Measurements from ENCODE around the gene UBE2S.

The UBE2S gene

DNA sequence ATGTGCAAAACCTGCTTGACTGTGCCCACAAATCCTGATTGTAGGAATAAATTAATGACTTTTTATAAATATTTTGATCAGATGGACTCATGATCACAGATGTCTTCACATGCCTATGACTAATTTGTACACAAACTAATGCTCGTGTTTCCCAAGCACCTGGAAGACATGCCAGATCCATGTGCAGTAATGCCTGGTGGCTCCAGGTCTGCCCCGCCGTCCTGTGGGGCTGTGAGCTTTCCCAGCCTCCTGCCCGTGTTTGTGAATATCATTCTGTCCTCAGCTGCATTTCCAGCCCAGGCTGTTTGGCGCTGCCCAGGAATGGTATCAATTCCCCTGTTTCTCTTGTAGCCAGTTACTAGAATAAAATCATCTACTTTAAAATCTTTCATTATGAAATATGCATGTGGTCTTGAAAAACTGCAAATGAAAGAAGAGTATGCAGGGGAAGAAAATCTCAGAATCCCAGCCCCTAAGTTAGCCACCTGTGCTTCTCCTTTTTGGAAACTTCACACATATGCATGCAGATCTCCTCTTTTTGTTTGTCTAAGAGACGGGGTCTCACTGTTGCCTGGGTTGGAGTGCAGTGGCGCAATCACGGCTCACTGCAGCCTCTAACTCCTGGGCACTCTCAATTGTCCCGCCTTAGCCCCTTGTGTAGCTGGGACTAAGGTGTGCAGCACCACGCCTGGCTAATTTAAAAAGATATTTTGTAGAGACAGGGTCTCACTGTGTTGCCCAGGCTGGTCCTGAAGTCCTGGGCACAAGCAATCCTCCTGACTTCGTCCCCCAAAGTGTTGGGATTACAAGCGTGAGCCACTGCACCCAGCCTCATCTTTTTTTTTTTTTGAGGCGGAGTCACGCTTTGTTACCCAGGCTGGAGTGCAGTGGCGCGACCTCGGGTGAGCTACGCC, 15.6 kb downstream of the UBE2S start:
- Histone ChIP-seq H3K9ac (ENCODE audit: low read depth in 1 of 2, low read length in 2 of 2) (no peak overlapping the region), H3K4me1 (ENCODE audit: control insufficient read depth in 1 of 2, insufficient read depth in 2 of 2, low read length in 2 of 2) (peaks cover 25 to 26% of the 10 kb centered on the region in 2 donors), H3K27me3 (ENCODE audit: control insufficient read depth in 1 of 2, insufficient read depth in 2 of 2, low read length in 2 of 2) (no peaks in the 10 kb centered on the region), H3K4me3 (ENCODE audit: low read depth in 1 of 2, low read length in 2 of 2) (no peak overlapping the region), H3K27ac (ENCODE audit: low read depth, low read length) (no peak overlapping the region), H3K9me3 (ENCODE audit: control insufficient read depth in 1 of 2, low read length in 2 of 2) (no peaks in the 10 kb centered on the region), H3K36me3 (ENCODE audit: control insufficient read depth in 1 of 2, insufficient read depth in 2 of 2, low read length in 2 of 2) (peaks cover 39 to 45% of the 10 kb centered on the region in 2 donors)

DNA sequence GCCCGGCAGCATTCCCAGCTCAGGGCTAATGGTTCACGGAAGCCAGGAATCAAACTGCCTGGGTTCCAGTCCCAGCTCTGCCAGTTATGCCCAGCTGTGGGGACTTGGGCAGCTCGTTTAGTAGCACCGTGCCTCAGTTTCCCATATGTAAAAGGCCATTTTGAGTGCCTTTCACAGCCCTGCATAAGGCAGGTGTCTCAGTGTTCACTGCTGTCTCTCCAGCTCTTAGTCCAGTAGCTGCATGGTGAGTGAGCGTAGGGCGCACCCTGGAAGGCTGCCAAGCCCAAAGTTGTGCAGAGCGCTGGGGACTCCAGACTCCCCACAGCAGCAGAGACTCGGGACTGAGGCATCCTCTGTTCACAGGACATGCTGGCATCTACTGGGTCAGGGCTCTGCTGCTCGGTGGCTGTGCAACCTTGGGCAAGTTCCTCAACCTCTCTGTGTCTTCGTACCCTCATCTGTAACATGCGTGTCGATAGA, 16.4 kb downstream of the UBE2S start:
- Histone ChIP-seq H3K4me3 (ENCODE audit: low read depth in 1 of 2, low read length in 2 of 2) (no peak overlapping the region), H3K4me1 (ENCODE audit: control insufficient read depth in 1 of 2, insufficient read depth in 2 of 2, low read length in 2 of 2) (peaks cover 29 to 30% of the 10 kb centered on the region in 2 donors), H3K9me3 (ENCODE audit: control insufficient read depth in 1 of 2, low read length in 2 of 2) (no peaks in the 10 kb centered on the region), H3K9ac (ENCODE audit: low read depth in 1 of 2, low read length in 2 of 2) (no peak overlapping the region), H3K27ac (ENCODE audit: low read depth, low read length) (no peak overlapping the region), H3K36me3 (ENCODE audit: control insufficient read depth in 1 of 2, insufficient read depth in 2 of 2, low read length in 2 of 2) (peaks cover 40 to 46% of the 10 kb centered on the region in 2 donors), H3K27me3 (ENCODE audit: control insufficient read depth in 1 of 2, insufficient read depth in 2 of 2, low read length in 2 of 2) (no peaks in the 10 kb centered on the region)

DNA sequence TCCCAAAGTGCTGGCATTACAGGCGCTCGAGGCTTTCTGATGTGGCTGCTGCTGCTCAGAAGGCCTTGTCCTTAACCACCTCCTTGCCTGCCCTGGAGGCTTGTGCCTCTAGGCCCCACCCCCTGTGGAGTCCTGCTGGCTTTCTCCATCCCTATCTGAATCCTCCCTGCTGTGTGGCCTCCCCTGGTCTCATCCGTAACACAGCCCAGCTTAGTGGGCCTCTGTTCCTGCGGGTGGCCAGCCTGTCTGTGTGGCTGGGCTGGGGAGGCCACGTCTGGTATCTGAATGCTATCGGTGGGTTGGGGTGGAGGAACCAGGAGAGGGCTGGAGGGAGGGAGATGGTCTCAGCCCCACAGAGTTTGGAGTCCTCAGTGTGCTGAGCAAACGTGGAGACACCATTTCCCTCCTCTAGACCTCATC, 17.1 kb downstream of the UBE2S start:
- Histone ChIP-seq H3K36me3 (ENCODE audit: control insufficient read depth in 1 of 2, insufficient read depth in 2 of 2, low read length in 2 of 2) (peaks cover 40 to 46% of the 10 kb centered on the region in 2 donors), H3K4me1 (ENCODE audit: control insufficient read depth in 1 of 2, insufficient read depth in 2 of 2, low read length in 2 of 2) (peaks cover 29 to 30% of the 10 kb centered on the region in 2 donors), H3K4me3 (ENCODE audit: low read depth in 1 of 2, low read length in 2 of 2) (no peak overlapping the region), H3K9me3 (ENCODE audit: control insufficient read depth in 1 of 2, low read length in 2 of 2) (no peaks in the 10 kb centered on the region), H3K27ac (ENCODE audit: low read depth, low read length) (no peak overlapping the region), H3K27me3 (ENCODE audit: control insufficient read depth in 1 of 2, insufficient read depth in 2 of 2, low read length in 2 of 2) (no peaks in the 10 kb centered on the region), H3K9ac (ENCODE audit: low read depth in 1 of 2, low read length in 2 of 2) (no peak overlapping the region)

- Histone ChIP-seq H3K27ac (ENCODE audit: low read depth, low read length) (no peak overlapping the region), H3K9me3 (ENCODE audit: control insufficient read depth in 1 of 2, low read length in 2 of 2) (no peaks in the 10 kb centered on the region), H3K36me3 (ENCODE audit: control insufficient read depth in 1 of 2, insufficient read depth in 2 of 2, low read length in 2 of 2) (peaks cover 40 to 46% of the 10 kb centered on the region in 2 donors), H3K4me1 (ENCODE audit: control insufficient read depth in 1 of 2, insufficient read depth in 2 of 2, low read length in 2 of 2) (peaks cover 30 to 34% of the 10 kb centered on the region in 2 donors), H3K27me3 (ENCODE audit: control insufficient read depth in 1 of 2, insufficient read depth in 2 of 2, low read length in 2 of 2) (no peaks in the 10 kb centered on the region), H3K4me3 (ENCODE audit: low read depth in 1 of 2, low read length in 2 of 2) (no peak overlapping the region), H3K9ac (ENCODE audit: low read depth in 1 of 2, low read length in 2 of 2) (no peak overlapping the region)
Observed at GRCh38 chr19:55389386-55390317, 17.9 kb downstream of the UBE2S start.

DNA sequence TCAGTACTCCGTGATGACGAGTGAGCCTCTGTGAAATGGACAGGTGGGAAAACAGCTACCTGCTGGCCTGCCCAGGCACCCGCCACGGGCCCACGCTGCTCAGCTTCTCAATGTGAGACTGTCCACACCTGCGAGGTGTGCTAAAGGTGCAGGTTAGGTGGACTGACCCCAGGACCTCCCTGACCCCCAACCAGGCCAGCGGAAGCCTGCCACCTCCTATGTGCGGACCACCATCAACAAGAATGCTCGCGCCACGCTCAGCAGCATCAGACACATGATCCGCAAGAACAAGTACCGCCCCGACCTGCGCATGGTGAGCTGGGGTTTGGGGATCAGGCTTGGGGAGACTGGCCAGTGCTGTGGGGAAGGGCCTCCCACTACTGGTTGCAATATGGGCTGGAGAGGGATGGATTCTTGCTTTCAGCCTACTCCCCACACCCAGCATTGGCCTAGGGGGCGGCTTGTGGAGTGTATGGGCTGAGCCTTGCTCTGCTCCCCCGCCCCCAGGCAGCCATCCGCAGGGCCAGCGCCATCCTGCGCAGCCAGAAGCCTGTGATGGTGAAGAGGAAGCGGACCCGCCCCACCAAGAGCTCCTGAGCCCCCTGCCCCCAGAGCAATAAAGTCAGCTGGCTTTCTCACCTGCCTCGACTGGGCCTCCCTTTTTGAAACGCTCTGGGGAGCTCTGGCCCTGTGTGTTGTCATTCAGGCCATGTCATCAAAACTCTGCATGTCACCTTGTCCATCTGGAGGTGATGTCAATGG, 19.7 kb downstream of the UBE2S start:
- Histone ChIP-seq H3K9ac (ENCODE audit: low read depth in 1 of 2, low read length in 2 of 2) (peak overlapping the region; percentile 88 to 94), H3K27me3 (ENCODE audit: control insufficient read depth in 1 of 2, insufficient read depth in 2 of 2, low read length in 2 of 2) (no peaks in the 10 kb centered on the region), H3K4me1 (ENCODE audit: control insufficient read depth in 1 of 2, insufficient read depth in 2 of 2, low read length in 2 of 2) (peaks cover 36 to 43% of the 10 kb centered on the region in 2 donors), H3K9me3 (ENCODE audit: control insufficient read depth in 1 of 2, low read length in 2 of 2) (no peaks in the 10 kb centered on the region), H3K4me3 (ENCODE audit: low read depth in 1 of 2, low read length in 2 of 2) (peak overlapping the region; percentile 84 to 99), H3K27ac (ENCODE audit: low read depth, low read length) (no peak overlapping the region), H3K36me3 (ENCODE audit: control insufficient read depth in 1 of 2, insufficient read depth in 2 of 2, low read length in 2 of 2) (peaks cover 40 to 46% of the 10 kb centered on the region in 2 donors)

DNA sequence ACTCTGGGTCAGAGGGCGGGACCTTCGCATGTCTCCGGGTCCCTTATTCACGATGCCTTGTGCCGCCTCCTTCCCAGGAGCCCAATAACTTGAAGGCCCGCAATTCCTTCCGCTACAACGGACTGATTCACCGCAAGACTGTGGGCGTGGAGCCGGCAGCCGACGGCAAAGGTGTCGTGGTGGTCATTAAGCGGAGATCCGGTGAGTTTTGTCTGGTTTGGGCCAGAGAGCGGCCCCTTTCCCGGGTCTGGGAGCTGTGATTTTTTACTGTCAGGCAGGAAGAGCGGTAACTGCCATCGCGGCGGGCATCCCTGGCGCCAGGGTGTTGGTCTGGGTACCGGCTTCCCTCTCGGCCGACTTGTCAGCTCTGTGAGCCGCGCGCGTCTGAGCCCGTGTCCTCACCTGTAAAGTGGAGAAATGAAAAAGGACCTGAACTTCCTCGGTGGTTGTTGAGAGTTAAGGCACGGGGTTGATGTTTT, 21.1 kb downstream of the UBE2S start:
- peaks cover 39 to 43% of the 10 kb centered on the region in 2 donors for H3K4me1 ChIP-seq (ENCODE audit: control insufficient read depth in 1 of 2, insufficient read depth in 2 of 2, low read length in 2 of 2)
- peak overlapping the region; percentile 88 to 94 for H3K9ac ChIP-seq (ENCODE audit: low read depth in 1 of 2, low read length in 2 of 2)
- H3K36me3 ChIP-seq (ENCODE audit: control insufficient read depth in 1 of 2, insufficient read depth in 2 of 2, low read length in 2 of 2), result peaks cover 38 to 46% of the 10 kb centered on the region in 2 donors
- H3K27ac ChIP-seq (ENCODE audit: low read depth, low read length), result peak overlapping the region; percentile 94
- peak overlapping the region; percentile 84 to 99 for H3K4me3 ChIP-seq (ENCODE audit: low read depth in 1 of 2, low read length in 2 of 2)
- no peaks in the 10 kb centered on the region for H3K27me3 ChIP-seq (ENCODE audit: control insufficient read depth in 1 of 2, insufficient read depth in 2 of 2, low read length in 2 of 2)
- no peaks in the 10 kb centered on the region for H3K9me3 ChIP-seq (ENCODE audit: control insufficient read depth in 1 of 2, low read length in 2 of 2)

GRCh38 chr19:55385724-55386492, 21.7 kb downstream of the UBE2S start, which contains the start of gene RPL28:
TSS of gene RPL28 (plus strand) at chr19:55385932. CDS start at chr19:55386358, 426 bp downstream.
- H3K27ac ChIP-seq (ENCODE audit: low read depth, low read length), result peak within 1 kb of the TSS; percentile 94
- H3K9ac ChIP-seq (ENCODE audit: low read depth in 1 of 2, low read length in 2 of 2), result peak within 1 kb of the TSS; percentile 88 to 94
- peaks cover 39 to 43% of the 10 kb centered on the region in 2 donors for H3K4me1 ChIP-seq (ENCODE audit: control insufficient read depth in 1 of 2, insufficient read depth in 2 of 2, low read length in 2 of 2)
- peak within 1 kb of the TSS; percentile 84 to 99 for H3K4me3 ChIP-seq (ENCODE audit: low read depth in 1 of 2, low read length in 2 of 2)
- peaks cover 31 to 40% of the 10 kb centered on the region in 2 donors for H3K36me3 ChIP-seq (ENCODE audit: control insufficient read depth in 1 of 2, insufficient read depth in 2 of 2, low read length in 2 of 2)
- no peaks in the 10 kb centered on the region for H3K27me3 ChIP-seq (ENCODE audit: control insufficient read depth in 1 of 2, insufficient read depth in 2 of 2, low read length in 2 of 2)
- no peaks in the 10 kb centered on the region for H3K9me3 ChIP-seq (ENCODE audit: control insufficient read depth in 1 of 2, low read length in 2 of 2)

DNA sequence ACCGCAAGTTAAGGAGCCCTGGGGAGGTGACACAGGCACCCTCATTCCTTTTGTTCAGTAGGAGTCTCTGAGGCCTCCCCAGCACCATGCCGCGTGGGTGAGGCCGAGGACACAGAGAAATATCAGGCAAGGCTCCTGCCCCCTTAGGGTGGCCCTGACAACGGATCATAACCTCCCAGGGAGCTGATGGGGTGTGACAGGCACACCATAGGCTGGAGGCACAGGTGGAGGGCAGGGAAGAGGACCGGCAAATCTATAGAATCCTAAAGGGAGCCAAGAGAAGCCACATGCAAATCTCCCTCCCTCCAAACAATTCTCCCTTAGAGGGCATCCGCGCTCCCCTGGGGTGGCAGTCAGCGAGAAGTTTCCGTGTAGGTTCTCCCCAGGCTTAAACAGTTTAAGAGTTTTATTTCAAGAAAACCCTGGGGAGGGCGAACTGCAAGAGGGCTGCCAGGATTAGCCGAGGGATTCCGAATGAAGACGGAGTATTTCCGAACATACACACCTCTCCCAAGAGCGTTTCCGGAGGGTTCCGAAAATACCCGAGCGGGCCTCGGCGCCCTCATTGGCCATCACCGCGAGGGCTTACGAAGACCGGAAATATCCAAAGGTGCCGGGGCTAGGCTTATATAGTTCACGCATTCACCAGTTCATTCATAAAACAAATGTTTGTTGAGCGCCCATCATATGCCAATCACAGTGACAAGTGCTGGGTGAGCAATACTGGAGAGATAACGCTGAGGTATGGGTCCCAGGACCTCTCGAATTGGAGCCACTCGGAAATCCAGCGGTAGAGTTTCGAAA, 22.5 kb downstream of the UBE2S start:
- Histone ChIP-seq H3K27me3 (ENCODE audit: control insufficient read depth in 1 of 2, insufficient read depth in 2 of 2, low read length in 2 of 2) (no peaks in the 10 kb centered on the region), H3K36me3 (ENCODE audit: control insufficient read depth in 1 of 2, insufficient read depth in 2 of 2, low read length in 2 of 2) (peaks cover 31 to 33% of the 10 kb centered on the region in 2 donors), H3K27ac (ENCODE audit: low read depth, low read length) (peak overlapping the region; percentile 94), H3K9ac (ENCODE audit: low read depth in 1 of 2, low read length in 2 of 2) (peak overlapping the region; percentile 82 to 94), H3K4me3 (ENCODE audit: low read depth in 1 of 2, low read length in 2 of 2) (peak overlapping the region; percentile 78 to 99), H3K4me1 (ENCODE audit: control insufficient read depth in 1 of 2, insufficient read depth in 2 of 2, low read length in 2 of 2) (peaks cover 36 to 43% of the 10 kb centered on the region in 2 donors), H3K9me3 (ENCODE audit: control insufficient read depth in 1 of 2, low read length in 2 of 2) (no peaks in the 10 kb centered on the region)
